Breast epithelium (tissue), 4 donors: ENCODE measurements around the gene FNDC3B. TPM values are rescaled to one million over a fixed set of nuclear protein-coding genes. Genes with fewer than 3 reads are reported as not detected.
A peak's percentile ranks its signal among the peaks of the same experiment; 100 is the strongest.

Source experiments
- DNase-seq, 2 donors: peaks; one replicate each; pipeline ENCODE4 v3.0.0-alpha.2; 2019; ENCODE audit warnings: low spot score in 2 of 2
- H3K27ac ChIP-seq, 2 donors: fragments of 200-600 bp; sonication (generic) in 1 of 2; one replicate each; pipeline ENCODE4 v1.5.1; 2016 to 2019; ENCODE audit warnings: mild to moderate bottlenecking in 1 of 2
- H3K27me3 ChIP-seq, 2 donors: fragments of 200-600 bp; sonication (generic) in 1 of 2; one replicate each; pipeline versions ENCODE4 v1.5.1 to v1.6.0; 2017 to 2019; ENCODE audit warnings: control low read depth in 1 of 2, mild to moderate bottlenecking in 1 of 2
- H3K36me3 ChIP-seq: fragments of 200-600 bp; one replicate; pipeline ENCODE4 v1.5.1; 2019
- H3K4me1 ChIP-seq, 2 donors: fragments of 200-600 bp; sonication (generic); one replicate each; pipeline ENCODE4 v1.5.1; 2016 to 2019; ENCODE audit warnings: control low read depth in 1 of 2
- H3K4me3 ChIP-seq, 3 donors: fragments of 200-600 bp; sonication (generic); 1 replicate in 2 of 3; 2 replicates in 1 of 3; pipeline ENCODE4 v1.5.1; 2016 to 2019; ENCODE audit warnings: mild to moderate bottlenecking in 3 of 3, moderate library complexity in 2 of 3
- H3K9me3 ChIP-seq, 2 donors: fragments of 200-600 bp; sonication (generic) in 1 of 2; one replicate each; pipeline ENCODE4 v1.5.1; 2016 to 2019; ENCODE audit warnings: control low read depth in 1 of 2
- CTCF ChIP-seq, 3 donors: fragments of 450-650 bp; IDR thresholded peaks; one replicate each; pipeline ENCODE4 v1.5.1; 2016 to 2017; ENCODE audit warnings: antibody characterized with exemption in 3 of 3, mild to moderate bottlenecking in 3 of 3, moderate library complexity in 3 of 3
- POLR2A ChIP-seq: fragments of 450-650 bp; IDR thresholded peaks from one replicate; pipeline ENCODE4 v1.6.1; 2016; ENCODE audit warnings: antibody characterized with exemption, mild to moderate bottlenecking, moderate library complexity
- POLR2AphosphoS5 ChIP-seq, 3 donors: sonication (generic); formaldehyde crosslinking; IDR thresholded peaks; one replicate each; pipeline ENCODE4 v1.6.1; 2017; ENCODE audit warnings: antibody characterized with exemption in 3 of 3
- intact Hi-C: fragments of 100-400 bp; cut with DNase I; formaldehyde crosslinking; loops from one replicate; pipeline ENCODE4 v1.15.1; 2023; ENCODE audit warnings: low total_unique reads
- total RNA-seq, 3 donors: library from RNA; depleted of rRNA; stranded (reverse); fragments of >200 nt; gene quantifications; one replicate each; pipeline ENCODE4 v1.1.0, GENCODE V29; 2016

The FNDC3B gene
- total RNA-seq, 3 donors from 2014 or later = 131 to 172 (median 149) TPM

GRCh38 chr3:172305552-172305951 lies 266.2 kb downstream of the FNDC3B start:
- no peak for DNase-seq
- no peak overlapping the region for H3K27ac ChIP-seq
- no peak overlapping the region for H3K4me3 ChIP-seq
- intact Hi-C loops = no loop called here
- TF ChIP-seq CTCF (IDR thresholded peaks at IDR 0.05) (no peak), POLR2AphosphoS5 (IDR thresholded peaks at IDR 0.05) (no peak), POLR2A (no peak)
- no peaks in the 10 kb centered on the region for H3K36me3 ChIP-seq
- no peaks in the 10 kb centered on the region for H3K4me1 ChIP-seq
- H3K27me3 ChIP-seq = no peaks in the 10 kb centered on the region
- H3K9me3 ChIP-seq = no peaks in the 10 kb centered on the region

GRCh38 chr3:172305974-172306373 lies 266.6 kb downstream of the FNDC3B start:
- Histone ChIP-seq H3K9me3 (no peaks in the 10 kb centered on the region), H3K27me3 (no peaks in the 10 kb centered on the region), H3K27ac (no peak overlapping the region), H3K4me3 (no peak overlapping the region), H3K4me1 (no peaks in the 10 kb centered on the region), H3K36me3 (no peaks in the 10 kb centered on the region)
- intact Hi-C loops = no loop called here
- TF ChIP-seq POLR2A (no peak), CTCF (IDR thresholded peaks at IDR 0.05) (no peak), POLR2AphosphoS5 (IDR thresholded peaks at IDR 0.05) (no peak)
- no peak for DNase-seq

- no peaks in the 10 kb centered on the region for H3K9me3 ChIP-seq
- peak overlapping the region; percentile 3 to 45 for H3K27ac ChIP-seq
- no peaks in the 10 kb centered on the region for H3K36me3 ChIP-seq
Measured at GRCh38 chr3:172307141-172307560, 267.8 kb downstream of the FNDC3B start.

GRCh38 chr3:172309059-172309458 lies 269.7 kb downstream of the FNDC3B start:
- TF ChIP-seq POLR2AphosphoS5 (IDR thresholded peaks at IDR 0.05) (no peak), POLR2A (no peak), CTCF (IDR thresholded peaks at IDR 0.05) (no peak)
- Histone ChIP-seq H3K36me3 (no peaks in the 10 kb centered on the region), H3K27me3 (no peaks in the 10 kb centered on the region), H3K27ac (peak overlapping the region; percentile 55 to 56), H3K4me1 (no peaks in the 10 kb centered on the region), H3K9me3 (no peaks in the 10 kb centered on the region), H3K4me3 (no peak overlapping the region)
- intact Hi-C loops = no loop called here
- DNase-seq = no peak

More at GRCh38 chr3:172307141-172307560, 267.8 kb downstream of the FNDC3B start:
- no peaks in the 10 kb centered on the region for H3K4me1 ChIP-seq
- no peak for TF ChIP-seq POLR2A
- no peak for TF ChIP-seq POLR2AphosphoS5 (IDR thresholded peaks at IDR 0.05)
- TF ChIP-seq CTCF (IDR thresholded peaks at IDR 0.05) = no peak
- H3K4me3 ChIP-seq = no peak overlapping the region
- no peaks in the 10 kb centered on the region for H3K27me3 ChIP-seq
- no peak for DNase-seq
- intact Hi-C loops = no loop called here

GRCh38 chr3:172309741-172310427 lies 270.5 kb downstream of the FNDC3B start:
- intact Hi-C loops = no loop called here
- H3K36me3 ChIP-seq = no peaks in the 10 kb centered on the region

More at GRCh38 chr3:172309741-172310427, 270.5 kb downstream of the FNDC3B start:
- no peak for TF ChIP-seq POLR2A
- no peak for TF ChIP-seq CTCF (IDR thresholded peaks at IDR 0.05)
- TF ChIP-seq POLR2AphosphoS5 (IDR thresholded peaks at IDR 0.05) = no peak
- DNase-seq = no peak
- no peaks in the 10 kb centered on the region for H3K9me3 ChIP-seq
- peak overlapping the region; percentile 55 to 56 for H3K27ac ChIP-seq
- no peaks in the 10 kb centered on the region for H3K27me3 ChIP-seq
- H3K4me3 ChIP-seq = no peak overlapping the region
- no peaks in the 10 kb centered on the region for H3K4me1 ChIP-seq
